OCI-LY7 (cell line): ENCODE measurements around the gene SGIP1.

Experiments
- EZH2phosphoT487 ChIP-seq: fragments of 200-600 bp; sonication (generic); IDR thresholded peaks from 2 replicates; pipeline ENCODE4 v1.6.1; 2018; ENCODE audit warnings: low read depth, borderline replicate concordance, mild to moderate bottlenecking, mixed run types, antibody characterized with exemption, low read length, moderate library complexity, mixed read lengths
- TF ChIP-seq, protein P1 (sequence below): fragments of 200-600 bp; sonication (generic); conservative IDR thresholded peaks from 2 replicates; pipeline ENCODE4 v1.5.1; 2014; ENCODE audit warnings: mild to moderate bottlenecking, antibody characterized with exemption, low read length, moderate library complexity, mixed read lengths

DNA sequence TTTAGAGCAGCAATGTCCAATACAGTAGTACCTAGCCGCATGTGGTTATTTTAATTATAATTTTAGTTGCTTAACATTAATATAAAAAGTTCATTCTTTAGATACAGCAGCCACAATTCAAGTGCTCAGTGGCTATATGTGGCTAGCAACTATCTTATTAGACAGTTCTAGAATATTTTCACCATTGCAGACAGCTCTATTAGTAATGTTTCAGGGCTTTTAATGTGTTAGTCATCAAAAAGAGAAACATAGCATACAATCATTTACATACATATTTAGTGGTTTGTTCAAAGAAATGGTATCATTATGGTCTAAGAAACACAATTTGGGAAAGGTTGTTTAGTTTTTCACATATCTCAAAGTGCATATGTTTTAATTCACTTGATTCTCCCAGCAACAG lies 151.7 kb downstream of the SGIP1 start:
- TF ChIP-seq, protein P1, sequence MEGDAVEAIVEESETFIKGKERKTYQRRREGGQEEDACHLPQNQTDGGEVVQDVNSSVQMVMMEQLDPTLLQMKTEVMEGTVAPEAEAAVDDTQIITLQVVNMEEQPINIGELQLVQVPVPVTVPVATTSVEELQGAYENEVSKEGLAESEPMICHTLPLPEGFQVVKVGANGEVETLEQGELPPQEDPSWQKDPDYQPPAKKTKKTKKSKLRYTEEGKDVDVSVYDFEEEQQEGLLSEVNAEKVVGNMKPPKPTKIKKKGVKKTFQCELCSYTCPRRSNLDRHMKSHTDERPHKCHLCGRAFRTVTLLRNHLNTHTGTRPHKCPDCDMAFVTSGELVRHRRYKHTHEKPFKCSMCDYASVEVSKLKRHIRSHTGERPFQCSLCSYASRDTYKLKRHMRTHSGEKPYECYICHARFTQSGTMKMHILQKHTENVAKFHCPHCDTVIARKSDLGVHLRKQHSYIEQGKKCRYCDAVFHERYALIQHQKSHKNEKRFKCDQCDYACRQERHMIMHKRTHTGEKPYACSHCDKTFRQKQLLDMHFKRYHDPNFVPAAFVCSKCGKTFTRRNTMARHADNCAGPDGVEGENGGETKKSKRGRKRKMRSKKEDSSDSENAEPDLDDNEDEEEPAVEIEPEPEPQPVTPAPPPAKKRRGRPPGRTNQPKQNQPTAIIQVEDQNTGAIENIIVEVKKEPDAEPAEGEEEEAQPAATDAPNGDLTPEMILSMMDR: no peak
- no peak for TF ChIP-seq EZH2phosphoT487
